Astrocyte (in vitro differentiated cells and primary cell): ENCODE results near the gene UNKL. TPM values are rescaled to one million over a fixed set of nuclear protein-coding genes. Genes with fewer than 3 reads are reported as not detected.

Experiments used
- DNase-seq: peaks from one replicate; pipeline ENCODE4 v3.0.0-alpha.2; 2010; ENCODE audit warnings: low read depth
- FAIRE-seq: peaks from 2 replicates; lab custom pipeline; 2011; peaks lifted over from hg19 to GRCh38; lab: Jason Lieb, UNC
- H2AFZ ChIP-seq: 2 replicates; pipeline ENCODE4 v1.6.0; 2012; ENCODE audit warnings: low read depth, low read length, inconsistent platforms
- H3K27ac ChIP-seq: 2 replicates; pipeline ENCODE4 v1.5.1; 2011; ENCODE audit warnings: low read depth, low read length, inconsistent platforms
- H3K27me3 ChIP-seq: 2 replicates; pipeline ENCODE4 v1.6.0; 2011; ENCODE audit warnings: low read length, inconsistent platforms; ENCODE audit not compliant: insufficient read depth
- H3K36me3 ChIP-seq: 2 replicates; pipeline ENCODE4 v1.5.1; 2011; ENCODE audit warnings: low read length, inconsistent platforms; ENCODE audit not compliant: insufficient read depth
- H3K4me1 ChIP-seq: 2 replicates; pipeline ENCODE4 v1.5.1; 2011; ENCODE audit warnings: low read length, inconsistent platforms; ENCODE audit not compliant: insufficient read depth
- H3K4me2 ChIP-seq: 2 replicates; pipeline ENCODE4 v1.6.0; 2012; ENCODE audit warnings: low read length, inconsistent platforms
- H3K4me3 ChIP-seq: 2 replicates; pipeline ENCODE4 v1.5.1; 2011; ENCODE audit warnings: low read depth, mild to moderate bottlenecking, low read length, inconsistent platforms; ENCODE audit not compliant: insufficient read depth
- H3K79me2 ChIP-seq: 2 replicates; pipeline ENCODE4 v1.6.0; 2012; ENCODE audit warnings: mild to moderate bottlenecking, low read length, inconsistent platforms; ENCODE audit not compliant: insufficient read depth
- H3K9ac ChIP-seq: 2 replicates; pipeline ENCODE4 v1.6.0; 2012; ENCODE audit warnings: mild to moderate bottlenecking, low read length, inconsistent platforms
- H3K9me3 ChIP-seq: 2 replicates; pipeline ENCODE4 v1.5.1; 2012; ENCODE audit warnings: low read depth, mild to moderate bottlenecking, low read length, inconsistent platforms; ENCODE audit not compliant: insufficient read depth
- H4K20me1 ChIP-seq: 2 replicates; pipeline ENCODE4 v1.6.0; 2012; ENCODE audit warnings: low read length, inconsistent platforms; ENCODE audit not compliant: insufficient read depth
- H3K27ac Mint-ChIP-seq: one replicate; pipeline ENCODE4 v1.8.0; 2021; ENCODE audit warnings: mild to moderate bottlenecking, mixed read lengths; ENCODE audit not compliant: unreplicated experiment
- H3K27me3 Mint-ChIP-seq: one replicate; pipeline ENCODE4 v1.8.0; 2021; ENCODE audit warnings: low read depth, mixed read lengths; ENCODE audit not compliant: unreplicated experiment
- H3K36me3 Mint-ChIP-seq: one replicate; pipeline ENCODE4 v1.8.0; 2021; ENCODE audit warnings: low read depth, mixed read lengths; ENCODE audit not compliant: unreplicated experiment
- H3K4me1 Mint-ChIP-seq: one replicate; pipeline ENCODE4 v1.8.0; 2021; ENCODE audit warnings: low read depth, mixed read lengths; ENCODE audit not compliant: unreplicated experiment
- H3K4me3 Mint-ChIP-seq: one replicate; pipeline ENCODE4 v1.8.0; 2021; ENCODE audit warnings: mild to moderate bottlenecking, moderate library complexity, mixed read lengths; ENCODE audit not compliant: unreplicated experiment
- H3K9me3 Mint-ChIP-seq: one replicate; pipeline ENCODE4 v1.8.0; 2021; ENCODE audit warnings: mild to moderate bottlenecking, mixed read lengths; ENCODE audit not compliant: unreplicated experiment
- EZH2 ChIP-seq: IDR thresholded peaks from 2 replicates; pipeline ENCODE4 v1.6.1; 2012; ENCODE audit warnings: mild to moderate bottlenecking, low read length, inconsistent platforms; ENCODE audit not compliant: insufficient read depth
- total RNA-seq: library from RNA; stranded (reverse); gene quantifications from 2 replicates; pipeline ENCODE4 v1.2.1, GENCODE V29; 2021
- TF ChIP-seq, protein P1 (sequence below): IDR thresholded peaks from 2 replicates; pipeline ENCODE4 v1.5.1; 2011; ENCODE audit warnings: low read depth, mild to moderate bottlenecking, inconsistent platforms, low read length, moderate library complexity; ENCODE audit not compliant: insufficient read depth

UNKL gene
- total RNA-seq, 1 donor from 2014 or later: 10.7 TPM

DNA sequence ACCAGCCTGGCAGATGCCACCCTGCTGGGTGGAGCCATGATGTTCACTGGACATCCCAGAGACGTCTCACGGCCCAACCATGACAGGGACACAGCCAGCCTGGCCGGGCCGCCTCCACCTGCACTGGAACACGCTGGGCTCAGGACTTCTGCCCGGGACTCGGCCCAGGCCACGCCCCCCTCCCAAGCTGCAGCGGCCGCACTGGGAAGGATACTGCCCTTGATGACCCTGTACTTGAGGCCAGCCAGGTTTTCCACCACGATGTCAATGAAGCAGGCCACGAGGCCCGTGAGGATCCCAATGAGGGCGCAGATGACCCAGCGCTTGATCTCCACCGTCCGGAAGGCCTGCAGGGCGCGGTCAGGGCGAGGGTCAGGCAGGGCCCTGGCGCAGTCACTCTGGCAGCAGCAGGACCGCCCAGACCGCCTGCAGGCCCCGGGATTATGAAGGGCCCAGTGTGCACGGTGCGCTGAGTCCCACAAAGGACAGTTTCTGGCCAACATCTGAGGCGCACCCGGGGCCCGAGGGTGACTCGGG lies 46.2 kb upstream of the UNKL start:
- Mint-ChIP-seq H3K27ac (no peak overlapping the region), H3K36me3 (peaks cover 14% of the 10 kb centered on the region), H3K27me3 (no peaks in the 10 kb centered on the region), H3K4me1 (no peaks in the 10 kb centered on the region), H3K9me3 (no peaks in the 10 kb centered on the region), H3K4me3 (no peak overlapping the region)
- DNase-seq (no peak), FAIRE-seq (no peak)
- H3K9ac ChIP-seq: no peak overlapping the region
- TF ChIP-seq EZH2: no peak
- TF ChIP-seq, protein P1, sequence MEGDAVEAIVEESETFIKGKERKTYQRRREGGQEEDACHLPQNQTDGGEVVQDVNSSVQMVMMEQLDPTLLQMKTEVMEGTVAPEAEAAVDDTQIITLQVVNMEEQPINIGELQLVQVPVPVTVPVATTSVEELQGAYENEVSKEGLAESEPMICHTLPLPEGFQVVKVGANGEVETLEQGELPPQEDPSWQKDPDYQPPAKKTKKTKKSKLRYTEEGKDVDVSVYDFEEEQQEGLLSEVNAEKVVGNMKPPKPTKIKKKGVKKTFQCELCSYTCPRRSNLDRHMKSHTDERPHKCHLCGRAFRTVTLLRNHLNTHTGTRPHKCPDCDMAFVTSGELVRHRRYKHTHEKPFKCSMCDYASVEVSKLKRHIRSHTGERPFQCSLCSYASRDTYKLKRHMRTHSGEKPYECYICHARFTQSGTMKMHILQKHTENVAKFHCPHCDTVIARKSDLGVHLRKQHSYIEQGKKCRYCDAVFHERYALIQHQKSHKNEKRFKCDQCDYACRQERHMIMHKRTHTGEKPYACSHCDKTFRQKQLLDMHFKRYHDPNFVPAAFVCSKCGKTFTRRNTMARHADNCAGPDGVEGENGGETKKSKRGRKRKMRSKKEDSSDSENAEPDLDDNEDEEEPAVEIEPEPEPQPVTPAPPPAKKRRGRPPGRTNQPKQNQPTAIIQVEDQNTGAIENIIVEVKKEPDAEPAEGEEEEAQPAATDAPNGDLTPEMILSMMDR: no peak
- no peak overlapping the region for H3K4me3 ChIP-seq
- peaks cover 4% of the 10 kb centered on the region for H3K79me2 ChIP-seq
- H3K36me3 ChIP-seq: no peaks in the 10 kb centered on the region
- H2AFZ ChIP-seq: no peak overlapping the region
- no peaks in the 10 kb centered on the region for H3K4me1 ChIP-seq
- H3K27ac ChIP-seq: no peak overlapping the region
- H4K20me1 ChIP-seq: peaks cover 11% of the 10 kb centered on the region
- no peak overlapping the region for H3K4me2 ChIP-seq
- H3K27me3 ChIP-seq: no peaks in the 10 kb centered on the region
- no peaks in the 10 kb centered on the region for H3K9me3 ChIP-seq

- H3K36me3 ChIP-seq: no peaks in the 10 kb centered on the region
- H3K27ac ChIP-seq: no peak overlapping the region
- no peak for DNase-seq
- H3K27me3 Mint-ChIP-seq: no peaks in the 10 kb centered on the region
- no peak for TF ChIP-seq EZH2
- TF ChIP-seq, protein P1: no peak
- peaks cover 13% of the 10 kb centered on the region for H3K36me3 Mint-ChIP-seq
- H3K79me2 ChIP-seq: no peaks in the 10 kb centered on the region
- no peak overlapping the region for H2AFZ ChIP-seq
- H4K20me1 ChIP-seq: peaks cover 8% of the 10 kb centered on the region
- FAIRE-seq: no peak
- no peak overlapping the region for H3K9ac ChIP-seq
- no peaks in the 10 kb centered on the region for H3K27me3 ChIP-seq
- no peak overlapping the region for H3K27ac Mint-ChIP-seq
- H3K9me3 Mint-ChIP-seq: no peaks in the 10 kb centered on the region
- no peaks in the 10 kb centered on the region for H3K9me3 ChIP-seq
- H3K4me1 ChIP-seq: no peaks in the 10 kb centered on the region
- no peaks in the 10 kb centered on the region for H3K4me1 Mint-ChIP-seq
- no peak overlapping the region for H3K4me3 Mint-ChIP-seq
- no peak overlapping the region for H3K4me2 ChIP-seq
- H3K4me3 ChIP-seq: no peak overlapping the region
Measured at GRCh38 chr16:1459967-1460366, 45.5 kb upstream of the UNKL start.

DNA sequence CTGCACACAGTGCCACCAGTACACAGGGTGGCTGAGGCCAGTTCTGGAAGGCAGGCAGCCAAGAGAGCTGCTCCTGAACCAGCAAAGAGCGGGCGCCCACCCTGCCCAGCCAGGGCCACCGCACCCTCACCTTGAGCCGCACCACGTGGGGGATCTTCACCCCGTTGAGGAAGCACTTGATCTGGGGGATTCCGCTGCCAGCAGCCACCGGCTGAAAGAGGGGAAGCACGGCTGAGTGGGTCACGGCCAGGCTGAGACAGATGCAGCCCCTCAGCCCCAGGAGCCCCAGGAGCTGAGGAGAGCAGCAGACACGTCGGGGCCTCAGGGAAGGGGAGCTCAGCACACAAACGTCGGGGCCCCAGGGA lies 44.5 kb upstream of the UNKL start:
- Histone ChIP-seq H4K20me1 (peaks cover 8% of the 10 kb centered on the region), H3K4me1 (no peaks in the 10 kb centered on the region), H3K79me2 (no peaks in the 10 kb centered on the region), H3K9me3 (no peaks in the 10 kb centered on the region), H3K27me3 (no peaks in the 10 kb centered on the region), H3K4me2 (no peak overlapping the region), H3K9ac (no peak overlapping the region), H3K4me3 (no peak overlapping the region), H3K36me3 (no peaks in the 10 kb centered on the region), H3K27ac (no peak overlapping the region), H2AFZ (no peak overlapping the region)
- FAIRE-seq (no peak), DNase-seq (no peak)
- TF ChIP-seq, protein P1: no peak
- no peak for TF ChIP-seq EZH2
- Mint-ChIP-seq H3K27ac (no peak overlapping the region), H3K4me3 (no peak overlapping the region), H3K4me1 (no peaks in the 10 kb centered on the region), H3K9me3 (no peaks in the 10 kb centered on the region), H3K36me3 (peaks cover 11% of the 10 kb centered on the region), H3K27me3 (no peaks in the 10 kb centered on the region)
